HFF-Myc (cell line): ENCODE results near the gene SYNGR4.

Experiments
- DNase-seq: peaks from one replicate; pipeline ENCODE4 v3.0.0-alpha.2; 2011; ENCODE audit warnings: low read depth; ENCODE audit errors: extremely low read depth
- H3K4me3 ChIP-seq: replicated peaks from 2 replicates; pipeline ENCODE4 v1.5.1; 2011; ENCODE audit warnings: low read depth, mild to moderate bottlenecking, control low read depth, low read length
- CTCF ChIP-seq: IDR thresholded peaks from 2 replicates; pipeline ENCODE4 v1.5.1; 2012; ENCODE audit warnings: mild to moderate bottlenecking, low read depth, low read length, control low read depth; ENCODE audit errors: missing control alignments

Gene SYNGR4

GRCh38 chr19:48372904-48373303 lies 8.7 kb downstream of the SYNGR4 start:
- TF ChIP-seq CTCF, result no peak
- no peak overlapping the region for H3K4me3 ChIP-seq
- DNase-seq, result no peak

- DNase-seq, result no peak
- TF ChIP-seq CTCF, result no peak
Measured at GRCh38 chr19:48373567-48373966, 9.4 kb downstream of the SYNGR4 start.

DNA sequence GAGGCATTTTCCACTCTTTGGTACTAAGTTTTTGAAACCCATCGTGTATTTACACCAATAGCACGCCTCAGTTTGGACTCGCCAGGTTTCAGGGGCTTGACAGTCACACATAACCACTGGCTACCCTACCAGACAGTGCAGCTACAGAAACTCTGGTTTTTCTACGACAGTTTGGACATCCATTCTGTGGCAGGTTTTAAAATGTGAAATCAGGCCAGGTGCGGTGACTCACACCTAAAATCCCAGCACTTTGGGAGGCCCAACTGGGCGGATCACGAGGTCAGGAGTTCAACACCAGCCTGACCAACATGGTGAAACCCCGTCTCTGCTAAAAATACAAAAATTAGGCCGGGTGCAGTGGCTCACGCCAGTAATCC lies 14.0 kb downstream of the SYNGR4 start:
- TF ChIP-seq CTCF, result no peak
- no peak overlapping the region for H3K4me3 ChIP-seq
- DNase-seq, result no peak

More at GRCh38 chr19:48373567-48373966, 9.4 kb downstream of the SYNGR4 start:
- H3K4me3 ChIP-seq, result no peak overlapping the region

DNA sequence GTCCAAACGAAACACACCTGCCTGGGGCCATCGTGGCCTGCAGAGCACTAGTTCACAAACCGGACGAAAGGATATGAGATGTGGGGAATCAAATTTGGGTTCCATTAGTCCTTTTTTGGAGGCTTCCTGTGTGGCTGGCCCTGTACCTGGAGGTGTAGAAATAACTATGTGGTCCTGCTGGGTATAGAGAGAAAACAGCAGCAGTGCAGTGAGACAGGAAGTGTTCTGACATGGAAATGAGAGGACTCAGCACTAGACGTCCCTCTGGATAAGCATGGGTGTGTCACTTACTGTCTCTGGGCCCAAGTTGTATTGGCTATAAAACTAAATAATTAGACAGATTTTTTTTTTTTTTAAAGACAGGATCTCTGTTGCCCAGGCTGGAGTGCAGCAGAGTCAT lies 14.9 kb downstream of the SYNGR4 start:
- no peak for DNase-seq
- no peak for TF ChIP-seq CTCF
- H3K4me3 ChIP-seq, result no peak overlapping the region

GRCh38 chr19:48381178-48381950 lies 17.2 kb downstream of the SYNGR4 start:
- TF ChIP-seq CTCF, result no peak
- no peak overlapping the region for H3K4me3 ChIP-seq
- DNase-seq, result no peak

GRCh38 chr19:48382286-48382685 lies 18.1 kb downstream of the SYNGR4 start:
- TF ChIP-seq CTCF, result no peak
- no peak overlapping the region for H3K4me3 ChIP-seq
- DNase-seq, result no peak

DNA sequence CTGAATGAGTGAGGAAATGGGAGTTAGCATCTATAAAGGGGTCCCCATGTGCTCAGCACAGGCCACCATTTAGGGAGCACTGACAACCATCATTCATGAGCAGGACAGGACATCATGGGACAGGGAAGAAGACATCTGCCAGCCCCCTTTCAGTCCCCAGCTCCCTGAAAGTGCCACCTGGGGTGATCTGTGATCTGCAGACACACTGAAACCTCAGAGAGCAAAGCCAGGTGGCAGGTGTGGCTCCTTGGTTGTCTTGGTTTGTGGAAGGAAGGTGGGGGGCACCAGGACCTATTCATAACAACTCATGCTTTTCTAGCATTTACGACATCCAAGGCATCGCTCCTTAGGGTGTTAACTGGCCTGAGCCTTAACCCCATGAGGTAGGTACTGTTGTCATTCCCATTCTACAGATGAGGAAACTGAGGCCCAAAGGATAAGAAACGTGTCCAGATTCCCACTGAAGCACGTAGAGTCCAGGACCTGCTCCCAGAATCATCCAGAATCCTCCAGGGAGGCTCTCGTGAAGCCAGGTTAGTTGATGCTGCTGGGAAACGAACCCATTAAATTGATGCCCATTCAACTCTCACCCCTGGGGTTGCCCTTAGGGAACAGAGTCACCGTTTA lies 21.4 kb downstream of the SYNGR4 start:
- TF ChIP-seq CTCF, result no peak
- H3K4me3 ChIP-seq, result no peak overlapping the region
- no peak for DNase-seq
